GM20431 (cell line): ENCODE data around the gene DYNLT2B.
"Not testable (repeated sequence)": the region's sequence is repeated elsewhere in the genome, so short reads cannot be mapped to it uniquely, and the experiment has no call there.

Experiments
- in situ Hi-C: fragments of 300-500 bp; cut with MseI, MboI; formaldehyde crosslinking; loops from one replicate; pipeline ENCODE4 v1.15.0; 2020; ENCODE audit warnings: low sequenced_read_pairs; ENCODE audit not compliant: unreplicated experiment

The DYNLT2B gene

DNA sequence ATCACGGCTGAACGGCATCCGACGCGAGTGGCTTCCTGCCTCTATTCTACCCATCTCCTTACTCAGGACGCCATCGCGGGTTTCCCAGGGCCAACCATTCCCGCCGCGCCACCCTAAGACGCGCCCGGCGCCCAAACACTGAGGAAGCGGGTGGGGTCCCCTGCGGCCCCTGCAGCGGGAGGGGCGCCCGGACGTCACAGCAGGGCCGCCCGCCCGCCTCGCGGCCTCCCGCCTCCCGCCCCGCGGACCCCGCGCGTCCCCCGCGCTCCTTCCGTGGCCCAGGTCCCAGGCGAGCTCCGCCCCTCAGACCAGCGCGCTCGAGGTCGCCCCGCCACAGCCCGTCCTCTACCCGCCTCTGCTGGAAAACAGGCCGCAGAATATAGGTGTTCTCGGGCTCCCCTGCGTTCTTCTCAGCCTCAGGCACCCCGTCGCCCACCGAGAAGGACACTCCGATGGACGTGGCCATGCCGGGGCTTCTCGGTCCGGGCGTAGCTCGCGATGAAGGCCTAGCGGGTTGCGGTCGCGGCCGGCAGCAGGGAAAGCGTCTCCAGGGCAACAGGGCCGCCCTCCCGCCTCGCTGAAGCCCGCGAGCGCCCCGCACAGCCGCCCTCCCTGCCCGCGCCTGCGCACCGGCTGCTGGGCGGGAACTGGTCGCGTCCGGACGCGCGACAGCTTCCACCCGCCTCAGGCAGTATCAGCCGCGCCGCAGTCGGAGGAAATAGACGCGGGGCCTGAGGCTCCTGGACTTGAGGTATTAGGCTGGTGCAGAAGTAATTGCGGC is at the start of gene DYNLT2B:
TSS of gene DYNLT2B (minus strand) at position 554 of the 781 bp plus-strand sequence. CDS start at position 466, 88 bp downstream.
- in situ Hi-C loops = no loop called here

DNA sequence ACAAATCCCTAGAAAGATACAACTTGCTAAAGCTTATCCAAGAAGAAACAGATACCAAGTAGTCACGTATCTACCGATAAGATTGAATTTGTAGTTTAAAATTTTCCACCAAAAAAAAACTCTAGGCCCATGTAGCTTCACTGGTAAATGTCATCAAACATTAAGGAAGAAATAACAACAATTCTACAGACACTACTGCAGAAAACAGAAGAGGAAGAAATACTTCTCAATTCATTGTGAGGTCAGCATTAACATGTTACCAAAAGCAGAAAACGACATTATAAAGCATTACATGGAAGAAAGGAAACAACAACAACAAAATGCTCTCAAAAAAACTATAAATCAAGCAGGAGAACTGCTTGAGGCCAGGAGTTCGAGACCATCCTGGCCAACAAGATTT is 47.7 kb upstream of the DYNLT2B start:
- in situ Hi-C loops = no loop called here

DNA sequence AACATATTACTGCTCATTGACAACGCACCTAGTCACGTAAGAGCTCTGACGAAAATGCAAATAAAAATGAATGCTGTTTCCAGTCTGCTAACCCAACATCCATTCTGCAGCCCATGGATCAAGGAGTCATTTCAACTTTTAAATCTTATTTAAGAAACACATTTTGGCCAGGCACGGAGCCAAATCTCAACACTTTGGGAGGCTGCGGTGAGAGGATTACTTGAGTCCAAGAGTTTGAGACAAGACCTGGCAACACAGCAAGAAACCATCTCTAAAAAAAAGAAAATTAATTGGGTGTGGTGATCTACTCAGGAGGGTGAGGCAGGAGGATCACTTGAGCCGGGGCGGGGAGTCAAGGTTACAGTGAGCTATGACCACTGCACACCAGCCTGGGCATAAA is 42.5 kb upstream of the DYNLT2B start:
- in situ Hi-C loops = no loop called here

DNA sequence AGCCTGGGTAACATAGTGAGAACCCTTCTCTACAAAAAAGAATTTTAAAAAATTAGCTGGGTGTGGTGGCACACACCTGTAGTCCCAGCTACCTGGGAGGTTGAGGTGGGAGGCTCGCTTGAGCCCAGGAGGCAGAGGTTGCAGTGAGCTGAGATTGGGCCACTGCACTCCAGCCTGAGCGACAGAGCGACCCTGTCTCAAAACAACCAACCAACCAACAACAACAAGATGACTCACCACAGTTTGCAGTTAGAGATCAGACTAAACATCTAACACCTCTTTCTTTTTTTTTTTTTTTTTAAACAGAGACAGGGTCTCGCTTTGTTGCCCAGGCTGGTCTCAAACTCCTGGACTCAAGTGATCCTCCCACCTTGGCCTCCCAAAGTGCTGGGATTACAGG is 40.5 kb upstream of the DYNLT2B start:
- in situ Hi-C loops = not testable (repeated sequence)

DNA sequence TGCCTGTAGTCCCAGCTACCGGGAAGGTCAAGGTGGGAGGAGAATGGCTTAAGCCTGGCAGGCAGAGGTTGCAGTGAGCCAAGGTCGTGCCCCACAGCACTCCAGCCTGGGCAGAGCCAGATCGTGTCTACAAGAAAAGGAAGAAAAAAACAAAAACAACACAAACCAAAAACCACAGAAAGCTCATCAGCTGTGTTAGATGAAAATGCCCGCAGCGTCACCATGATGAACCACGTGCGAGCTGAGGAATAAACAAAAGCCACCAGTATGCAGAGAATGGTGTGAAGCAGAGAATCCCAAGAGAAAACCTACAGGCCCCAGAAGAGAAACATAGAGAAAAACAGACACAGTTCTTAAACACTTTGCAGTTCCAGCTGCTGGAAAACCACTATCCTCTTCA is 39.9 kb upstream of the DYNLT2B start:
- in situ Hi-C loops = no loop called here

DNA sequence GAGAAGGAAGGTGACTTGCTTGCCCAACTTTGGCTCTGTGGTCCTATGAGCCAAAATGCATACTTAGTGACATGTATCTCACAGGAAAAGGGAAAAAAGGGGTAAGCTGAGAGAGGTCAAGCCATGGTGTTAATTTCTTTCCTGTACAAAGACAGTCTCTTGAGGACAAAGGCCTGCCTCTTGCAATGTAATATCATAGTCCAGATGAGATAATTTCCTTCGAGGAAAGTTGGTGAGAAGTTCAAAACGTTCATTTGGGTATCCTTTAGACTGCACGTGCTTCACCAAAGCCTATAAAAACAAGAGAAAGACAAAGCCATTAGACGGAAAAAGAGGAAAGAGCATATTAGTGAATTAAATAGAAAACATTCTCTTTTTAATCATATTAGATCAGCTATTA is 38.5 kb upstream of the DYNLT2B start:
- in situ Hi-C loops = no loop called here

DNA sequence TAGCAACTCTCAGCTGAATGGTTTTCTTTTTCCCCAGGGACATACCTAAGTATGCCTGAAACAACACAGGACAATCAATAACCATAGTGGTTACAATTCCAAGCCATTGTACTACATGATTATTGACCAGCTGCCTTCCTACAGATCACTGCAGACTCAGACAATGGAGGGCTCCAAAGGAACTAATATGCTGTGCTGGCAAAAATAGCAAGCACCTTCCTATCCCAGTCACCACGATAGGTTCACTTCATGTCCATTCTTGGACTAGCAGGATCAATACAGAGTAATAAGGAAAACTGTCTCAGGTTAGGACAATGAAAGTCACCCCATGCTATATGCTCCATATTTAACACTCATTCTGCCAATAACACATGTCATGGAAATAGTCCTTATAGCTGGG is 37.6 kb upstream of the DYNLT2B start:
- in situ Hi-C loops = no loop called here

DNA sequence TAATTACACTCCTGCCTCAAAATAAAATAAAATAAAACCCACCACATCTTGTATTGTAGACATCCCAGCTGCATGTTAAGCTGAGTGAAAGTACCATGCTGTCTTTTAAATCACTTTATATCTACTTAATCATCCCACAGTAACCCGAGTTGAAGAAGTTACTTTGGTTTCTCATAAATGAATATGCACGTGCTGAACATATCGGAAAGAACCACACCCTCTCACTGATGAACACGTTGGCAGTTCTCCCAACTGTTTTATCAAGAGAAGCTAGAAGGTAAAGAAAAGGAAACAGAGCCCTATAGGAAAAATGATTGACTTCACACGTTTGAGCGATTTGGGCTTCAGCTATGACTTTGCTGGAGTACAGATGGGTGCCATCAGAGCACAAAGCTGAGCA is 36.1 kb upstream of the DYNLT2B start:
- in situ Hi-C loops = no loop called here

DNA sequence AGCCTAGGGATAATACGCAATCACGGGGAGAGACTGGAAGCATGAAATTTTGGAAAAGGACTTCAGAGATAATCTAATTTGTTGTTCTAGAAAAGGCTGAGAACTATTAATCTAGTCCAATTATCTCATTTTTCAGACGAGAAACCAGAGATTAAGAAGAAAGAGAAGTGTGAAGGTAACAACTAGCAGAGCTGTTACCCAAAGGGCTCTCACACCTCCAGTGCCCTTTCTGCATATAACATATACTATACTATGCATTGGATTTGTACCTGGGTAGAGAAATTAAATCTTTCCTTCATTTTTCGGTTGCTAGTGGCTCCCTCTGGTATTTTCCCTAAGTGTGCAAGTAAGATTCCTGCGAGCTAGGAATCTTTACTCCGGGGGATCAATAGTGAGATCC is 33.5 kb upstream of the DYNLT2B start:
- in situ Hi-C loops = no loop called here

DNA sequence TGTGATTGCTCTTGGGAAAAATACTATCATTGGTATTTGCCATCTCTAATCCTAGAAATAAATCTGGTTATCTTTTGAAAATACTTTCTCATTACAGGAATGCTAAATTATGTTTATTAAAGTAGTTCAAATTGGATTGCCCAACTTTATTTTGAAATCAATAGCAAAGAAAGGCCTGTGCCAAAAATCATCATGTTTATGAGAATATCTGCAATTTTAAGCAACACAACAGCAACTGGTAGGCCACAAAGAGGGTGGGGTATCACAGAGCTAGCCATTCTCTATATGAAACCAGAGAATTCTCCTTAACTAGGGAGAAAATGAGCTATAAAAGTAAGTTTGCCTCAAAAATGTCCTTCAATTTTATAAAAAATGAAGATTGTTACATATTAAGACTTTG is 32.0 kb upstream of the DYNLT2B start:
- in situ Hi-C loops = no loop called here

DNA sequence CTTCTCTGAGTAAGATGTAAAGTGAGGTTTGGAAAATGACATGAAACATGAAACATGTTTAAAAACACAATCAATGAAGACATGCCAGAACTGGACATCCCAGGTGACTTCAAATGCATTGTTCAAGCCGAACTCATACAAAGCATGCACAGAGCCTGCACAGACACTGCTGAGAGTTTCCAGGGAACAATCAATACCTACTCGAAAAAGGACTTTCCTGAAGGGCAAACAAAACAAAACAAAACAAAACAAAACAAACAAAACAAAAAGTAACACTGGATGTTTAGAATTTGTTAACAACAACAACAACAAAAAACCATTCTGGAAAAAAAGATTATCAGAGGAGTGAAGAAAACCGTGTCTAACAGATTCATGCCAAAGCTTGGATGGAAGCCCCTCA is 30.7 kb upstream of the DYNLT2B start:
- in situ Hi-C loops = no loop called here

DNA sequence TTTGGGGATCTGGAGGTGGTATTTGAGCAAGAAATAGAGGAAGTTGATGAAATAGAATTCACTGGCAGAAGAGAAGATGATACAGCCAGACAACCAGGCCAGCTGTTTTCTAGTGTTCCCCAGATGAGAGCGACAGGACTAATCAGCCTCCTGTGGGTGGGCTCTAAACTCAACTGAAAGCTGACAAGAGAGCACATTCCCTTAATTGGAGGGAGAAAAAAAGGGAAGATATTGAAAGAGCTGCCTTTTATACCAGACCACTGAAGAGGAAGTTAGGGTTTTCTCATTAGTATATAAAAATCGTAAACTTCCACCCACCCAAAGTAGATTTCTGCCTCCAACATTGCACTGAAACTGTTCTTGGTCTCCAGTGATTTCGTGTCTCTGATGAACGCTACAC is 26.6 kb upstream of the DYNLT2B start:
- in situ Hi-C loops = no loop called here

DNA sequence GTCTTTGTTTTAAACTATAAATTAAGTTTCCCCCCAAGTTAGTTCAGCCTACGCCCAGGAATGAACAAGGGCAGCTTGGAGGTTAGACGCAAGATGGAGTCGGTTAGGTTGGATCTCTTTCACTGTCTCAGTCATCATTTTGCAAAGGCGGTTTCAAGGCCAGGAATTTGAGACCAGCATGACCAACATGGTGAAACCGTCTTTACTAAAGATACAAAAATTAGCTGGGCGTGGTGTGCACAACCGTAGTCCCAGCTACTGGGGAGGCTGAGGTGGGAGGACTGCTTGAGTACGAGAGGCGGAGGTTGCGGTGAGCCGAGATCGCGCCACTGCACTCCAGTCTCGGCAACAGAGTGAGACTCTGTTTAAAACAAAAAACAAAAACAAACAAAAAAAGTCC is 25.9 kb upstream of the DYNLT2B start:
- in situ Hi-C loops = not testable (repeated sequence)

DNA sequence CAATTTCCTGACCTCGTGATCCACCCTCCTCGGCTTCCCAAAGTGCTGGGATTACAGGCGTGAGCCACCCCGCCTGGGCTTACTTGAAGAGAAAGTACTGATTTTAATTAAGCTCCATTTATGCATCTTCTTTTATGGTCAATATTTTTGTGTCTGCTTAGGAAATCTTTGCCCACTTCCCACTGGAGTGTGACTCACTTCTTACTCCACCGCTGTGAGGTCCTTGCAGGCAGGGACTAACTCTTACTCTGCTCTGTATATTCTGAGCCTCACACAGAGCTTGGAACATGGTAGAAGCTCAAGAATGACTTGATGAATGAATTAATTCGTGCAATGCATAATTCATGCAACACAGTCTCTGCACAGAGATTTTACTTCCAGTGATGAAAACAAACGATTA is 23.1 kb upstream of the DYNLT2B start:
- in situ Hi-C loops = no loop called here

DNA sequence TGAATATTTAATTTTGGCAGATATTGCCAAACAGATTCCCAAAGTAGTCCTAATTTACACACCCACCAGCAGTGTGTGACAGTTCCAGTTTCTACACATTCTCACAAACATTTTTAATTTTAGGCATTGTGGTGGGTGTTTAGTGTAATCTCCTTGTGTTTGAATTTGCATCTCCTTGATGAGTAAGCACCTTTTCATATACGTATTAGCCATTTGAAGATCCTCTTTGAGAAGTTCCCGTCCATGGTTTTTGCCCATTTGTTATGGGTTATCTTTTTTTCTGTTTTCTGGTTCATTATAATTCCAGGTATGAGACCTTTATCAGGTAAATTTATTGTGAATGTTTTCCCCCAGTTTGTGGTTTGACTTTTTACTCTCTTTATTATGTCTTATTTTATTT is 22.4 kb upstream of the DYNLT2B start:
- in situ Hi-C loops = no loop called here

DNA sequence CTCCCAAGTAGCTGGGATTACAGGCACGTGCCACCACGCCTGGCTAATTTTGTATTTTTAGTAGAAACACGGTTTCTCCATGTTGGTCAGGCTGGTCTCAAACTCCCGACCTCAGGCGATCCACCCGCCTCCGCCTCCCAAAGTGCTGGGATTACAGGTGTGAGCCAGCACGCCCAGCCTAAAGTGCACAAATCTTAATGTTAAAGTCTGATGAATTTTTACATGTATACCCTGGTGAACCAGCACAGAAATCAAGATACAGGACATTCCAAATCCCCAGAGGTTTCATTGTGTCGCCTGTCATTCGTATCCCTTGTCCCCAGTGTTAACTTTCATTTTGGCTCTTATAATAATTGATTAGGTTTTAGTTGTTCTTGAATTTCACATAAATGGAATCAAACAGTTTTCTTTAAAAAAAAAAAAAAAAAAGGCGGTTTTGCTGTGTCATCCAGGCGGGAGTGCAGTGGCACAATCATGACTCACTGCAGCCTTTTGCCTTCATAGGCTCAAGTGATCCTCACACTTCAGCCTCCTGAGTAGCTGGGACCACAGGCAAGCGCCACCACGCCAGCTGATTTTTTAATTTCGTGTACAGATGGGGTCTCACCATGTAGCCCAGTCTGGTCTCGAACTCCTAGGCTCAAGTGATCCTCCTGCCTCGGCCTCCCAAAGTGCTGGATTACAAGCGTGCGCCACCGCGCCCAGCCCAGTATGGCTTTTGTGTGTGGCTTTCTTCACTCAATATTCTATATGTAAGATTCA is 21.6 kb upstream of the DYNLT2B start:
- in situ Hi-C loops = no loop called here

DNA sequence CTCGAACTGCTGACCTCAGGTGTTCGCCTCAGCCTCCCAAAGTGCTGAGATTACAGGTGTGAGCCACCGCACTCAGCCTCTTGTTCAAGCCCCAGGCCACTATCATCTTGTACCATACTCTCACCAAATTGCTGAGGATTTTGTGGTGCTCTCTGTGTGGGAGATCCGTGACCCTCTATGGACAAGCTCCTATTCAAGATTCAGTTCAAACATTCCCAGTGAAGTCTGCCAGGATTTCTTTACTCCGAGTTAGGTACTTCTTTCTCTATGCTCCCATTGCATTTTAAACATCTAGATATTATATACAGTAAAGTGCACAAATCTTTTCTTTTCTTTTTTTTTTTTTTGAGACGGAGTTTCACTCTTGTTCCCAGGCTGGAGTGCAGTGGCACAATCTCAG is 21.0 kb upstream of the DYNLT2B start:
- in situ Hi-C loops = no loop called here

DNA sequence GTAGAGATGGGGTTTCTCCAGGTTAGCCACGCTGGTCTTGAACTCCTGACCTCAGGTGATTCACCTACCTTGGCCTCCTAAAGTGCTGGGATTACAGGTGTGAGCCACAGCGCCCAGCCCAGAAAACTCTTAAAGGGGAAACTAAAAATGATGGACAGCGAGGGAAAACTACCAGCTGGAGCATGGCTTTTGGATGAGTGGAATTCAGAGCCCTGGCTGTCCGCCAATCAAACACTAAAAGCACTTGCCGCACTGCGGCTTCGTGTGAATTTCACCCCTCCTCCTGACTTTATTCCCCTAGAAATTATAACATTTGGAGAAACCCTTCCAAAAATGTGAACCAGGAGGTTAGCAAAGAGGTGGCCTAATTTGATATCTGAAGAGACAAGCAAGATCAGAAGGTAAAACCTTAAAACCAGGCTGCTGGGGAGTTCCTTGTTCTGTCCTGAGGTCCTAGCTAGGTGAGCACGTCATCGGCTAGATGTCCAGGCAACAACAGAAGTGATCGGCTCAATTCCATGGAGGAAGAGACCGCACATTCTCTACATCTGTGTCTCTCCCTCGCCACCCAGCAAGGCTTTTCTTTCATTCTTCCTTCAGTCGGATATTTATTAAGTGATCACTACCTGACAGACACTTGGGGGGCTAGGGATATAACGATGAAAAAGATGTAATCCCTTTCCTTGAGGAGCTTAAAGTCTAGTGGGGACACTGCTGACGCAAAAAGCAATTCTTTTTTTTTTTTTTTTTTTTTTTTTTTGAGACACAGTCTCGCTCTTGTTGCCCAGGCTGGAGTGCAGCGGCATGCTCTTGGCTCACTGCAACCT is 18.5 kb upstream of the DYNLT2B start:
- in situ Hi-C loops = no loop called here

DNA sequence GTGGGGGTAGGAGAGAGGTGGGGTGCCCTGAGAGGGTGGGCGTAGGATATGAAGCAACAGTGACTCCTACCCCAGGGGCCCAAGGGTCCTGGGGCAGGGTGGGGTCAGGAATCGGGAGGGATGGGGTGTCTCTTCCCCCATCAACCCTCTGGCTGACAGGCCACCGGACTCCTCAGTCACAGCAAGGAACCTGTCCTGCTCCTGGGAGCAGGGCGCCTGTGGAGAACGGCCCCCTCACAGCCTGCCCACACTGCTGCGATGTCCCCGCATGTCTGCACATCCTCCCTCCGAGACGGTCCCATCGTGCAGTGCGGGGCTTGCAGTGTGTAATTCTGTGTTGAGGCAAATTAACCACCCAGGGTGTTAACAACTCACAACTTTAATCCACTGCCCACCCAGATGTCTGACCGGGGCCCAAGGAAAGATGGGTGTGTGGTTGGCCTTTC is 17.5 kb upstream of the DYNLT2B start:
- in situ Hi-C loops = no loop called here

DNA sequence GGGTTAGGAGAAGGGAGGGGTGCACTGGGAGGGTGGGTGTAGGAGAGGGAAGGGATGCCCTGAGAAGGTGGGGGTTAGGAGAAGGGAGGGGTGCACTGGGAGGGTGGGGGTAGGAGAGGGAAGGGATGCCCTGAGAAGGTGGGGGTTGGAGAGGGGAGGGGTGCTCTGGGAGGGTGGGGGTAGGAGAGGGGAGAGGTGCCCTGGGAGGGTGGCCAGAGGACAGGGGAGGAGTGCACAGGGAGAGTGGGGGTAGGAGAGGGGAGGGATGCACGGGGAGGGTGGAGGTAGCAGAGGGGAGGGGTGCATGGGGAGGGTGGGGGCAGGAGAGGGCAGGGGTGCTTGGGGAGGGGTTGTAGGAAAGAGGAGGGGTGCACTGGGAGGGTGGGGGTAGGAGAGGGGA is 16.9 kb upstream of the DYNLT2B start:
- in situ Hi-C loops = no loop called here

DNA sequence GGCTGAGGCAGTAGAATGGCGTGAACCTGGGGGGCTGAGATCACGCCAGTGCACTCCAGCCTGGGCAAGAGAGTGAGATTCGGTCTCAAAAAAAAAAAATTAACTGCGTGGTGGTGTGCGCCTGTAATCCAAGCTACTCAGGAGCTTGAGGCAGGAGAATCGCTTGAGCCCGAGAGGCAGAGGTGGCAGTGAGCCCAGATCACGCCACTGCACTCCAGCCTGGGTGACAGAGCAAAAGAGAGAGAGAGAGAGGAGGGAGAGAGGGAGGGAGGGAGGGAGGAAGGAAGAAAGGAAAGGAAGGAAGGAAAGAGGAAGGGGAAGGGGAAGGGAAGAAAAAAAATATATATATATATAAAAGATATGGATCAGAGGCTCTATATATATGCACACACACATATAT is 14.1 kb upstream of the DYNLT2B start:
- in situ Hi-C loops = no loop called here
